DND-41 (cell line): ENCODE data around the gene PUM1.

Source experiments
- ATAC-seq: fragments of 200-7000 bp; cut with Tn5 transposase; 3 replicates; pipeline ENCODE4 v1.9.1; 2021; ENCODE audit warnings: low read depth; ENCODE audit not compliant: insufficient read depth
- DNase-seq: peaks from one replicate; pipeline ENCODE4 v3.0.0-alpha.2; 2020
- H2AFZ ChIP-seq: 2 replicates; pipeline ENCODE4 v1.6.0; 2012; ENCODE audit warnings: low read depth, low read length
- H3K27ac ChIP-seq: 2 replicates; pipeline ENCODE4 v1.5.1; 2012; ENCODE audit warnings: low read length, inconsistent platforms
- H3K27me3 ChIP-seq: fragments of 200-600 bp; sonication (generic); 2 replicates; pipeline ENCODE4 v1.6.0; 2012; ENCODE audit warnings: low read length, mild to moderate bottlenecking, inconsistent platforms; ENCODE audit not compliant: insufficient read depth, poor library complexity
- H3K36me3 ChIP-seq: 2 replicates; pipeline ENCODE4 v1.5.1; 2012; ENCODE audit warnings: low read length, inconsistent platforms; ENCODE audit not compliant: insufficient read depth
- H3K4me1 ChIP-seq: 2 replicates; pipeline ENCODE4 v1.5.1; 2012; ENCODE audit warnings: mild to moderate bottlenecking, low read length; ENCODE audit not compliant: insufficient read depth
- H3K4me2 ChIP-seq: 2 replicates; pipeline ENCODE4 v1.6.0; 2012; ENCODE audit warnings: mild to moderate bottlenecking, moderate library complexity, low read length, inconsistent platforms; ENCODE audit not compliant: insufficient read depth
- H3K4me3 ChIP-seq, 2 experiments: fragments of 200-600 bp in 1 of 2; shearing (Covaris generic) in 1 of 2; 2 replicates each; pipeline ENCODE4 v1.5.1; 2012 to 2016; ENCODE audit warnings: inconsistent platforms in 2 of 2, low read length in 2 of 2, mild to moderate bottlenecking in 2 of 2, low read depth in 1 of 2, moderate library complexity in 1 of 2
- H3K79me2 ChIP-seq: 2 replicates; pipeline ENCODE4 v1.6.0; 2012; ENCODE audit warnings: low read length, inconsistent platforms; ENCODE audit not compliant: insufficient read depth
- H3K9ac ChIP-seq: 2 replicates; pipeline ENCODE4 v1.6.0; 2012; ENCODE audit warnings: low read depth, mild to moderate bottlenecking, inconsistent platforms, low read length, moderate library complexity
- H3K9me3 ChIP-seq: 2 replicates; pipeline ENCODE4 v1.5.1; 2012; ENCODE audit warnings: low read length, moderate library complexity, mild to moderate bottlenecking, inconsistent platforms; ENCODE audit not compliant: insufficient read depth, severe bottlenecking
- H4K20me1 ChIP-seq: 2 replicates; pipeline ENCODE4 v1.6.0; 2012; ENCODE audit warnings: low read length; ENCODE audit not compliant: insufficient read depth
- EZH2 ChIP-seq: IDR thresholded peaks from 3 replicates; pipeline ENCODE4 v1.6.1; 2012; ENCODE audit warnings: borderline replicate concordance, low read depth, mild to moderate bottlenecking, moderate library complexity, low read length, inconsistent platforms; ENCODE audit not compliant: severe bottlenecking
- TF ChIP-seq, protein P1 (sequence below): IDR thresholded peaks from 2 replicates; pipeline ENCODE4 v1.5.1; 2012; ENCODE audit warnings: borderline replicate concordance, low read length, moderate library complexity, mild to moderate bottlenecking; ENCODE audit not compliant: poor library complexity, severe bottlenecking; ENCODE audit errors: extremely low read depth

Gene PUM1

DNA sequence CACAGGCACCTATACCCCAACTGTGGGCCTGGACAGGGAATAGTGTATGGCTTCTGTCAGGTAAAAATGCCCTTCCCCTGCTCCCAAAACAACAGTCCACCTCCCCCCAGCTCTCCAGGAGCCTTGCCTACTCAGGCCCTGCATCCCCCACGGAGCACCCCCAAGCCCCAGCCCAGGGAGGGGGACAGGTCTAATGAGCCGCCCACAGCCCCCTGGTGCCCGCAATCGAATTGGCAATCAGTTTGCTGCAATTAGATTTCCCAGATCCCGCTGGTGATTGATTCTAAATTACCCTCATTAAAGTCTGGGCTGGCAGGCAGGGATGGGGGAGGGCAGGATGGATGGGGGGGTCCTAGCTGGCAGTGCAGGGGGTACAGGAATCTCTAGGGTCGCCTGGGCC lies 165.0 kb downstream of the PUM1 start:
- TF ChIP-seq EZH2, result no peak
- TF ChIP-seq, protein P1, sequence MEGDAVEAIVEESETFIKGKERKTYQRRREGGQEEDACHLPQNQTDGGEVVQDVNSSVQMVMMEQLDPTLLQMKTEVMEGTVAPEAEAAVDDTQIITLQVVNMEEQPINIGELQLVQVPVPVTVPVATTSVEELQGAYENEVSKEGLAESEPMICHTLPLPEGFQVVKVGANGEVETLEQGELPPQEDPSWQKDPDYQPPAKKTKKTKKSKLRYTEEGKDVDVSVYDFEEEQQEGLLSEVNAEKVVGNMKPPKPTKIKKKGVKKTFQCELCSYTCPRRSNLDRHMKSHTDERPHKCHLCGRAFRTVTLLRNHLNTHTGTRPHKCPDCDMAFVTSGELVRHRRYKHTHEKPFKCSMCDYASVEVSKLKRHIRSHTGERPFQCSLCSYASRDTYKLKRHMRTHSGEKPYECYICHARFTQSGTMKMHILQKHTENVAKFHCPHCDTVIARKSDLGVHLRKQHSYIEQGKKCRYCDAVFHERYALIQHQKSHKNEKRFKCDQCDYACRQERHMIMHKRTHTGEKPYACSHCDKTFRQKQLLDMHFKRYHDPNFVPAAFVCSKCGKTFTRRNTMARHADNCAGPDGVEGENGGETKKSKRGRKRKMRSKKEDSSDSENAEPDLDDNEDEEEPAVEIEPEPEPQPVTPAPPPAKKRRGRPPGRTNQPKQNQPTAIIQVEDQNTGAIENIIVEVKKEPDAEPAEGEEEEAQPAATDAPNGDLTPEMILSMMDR, result no peak
- no peaks in the 10 kb centered on the region for H3K36me3 ChIP-seq
- peaks cover 9% of the 10 kb centered on the region for H3K27me3 ChIP-seq
- H3K9ac ChIP-seq, result no peak overlapping the region
- no peak for DNase-seq
- H2AFZ ChIP-seq, result no peak overlapping the region
- no peak overlapping the region for H3K4me2 ChIP-seq
- no peaks in the 10 kb centered on the region for H3K9me3 ChIP-seq
- ATAC-seq, result no peak
- H3K79me2 ChIP-seq, result no peaks in the 10 kb centered on the region
- H3K27ac ChIP-seq, result no peak overlapping the region
- H3K4me1 ChIP-seq, result no peaks in the 10 kb centered on the region
- H3K4me3 ChIP-seq, result no peak overlapping the region
- H4K20me1 ChIP-seq, result peaks cover 5% of the 10 kb centered on the region; the same call in 1 of the 2 replicates

DNA sequence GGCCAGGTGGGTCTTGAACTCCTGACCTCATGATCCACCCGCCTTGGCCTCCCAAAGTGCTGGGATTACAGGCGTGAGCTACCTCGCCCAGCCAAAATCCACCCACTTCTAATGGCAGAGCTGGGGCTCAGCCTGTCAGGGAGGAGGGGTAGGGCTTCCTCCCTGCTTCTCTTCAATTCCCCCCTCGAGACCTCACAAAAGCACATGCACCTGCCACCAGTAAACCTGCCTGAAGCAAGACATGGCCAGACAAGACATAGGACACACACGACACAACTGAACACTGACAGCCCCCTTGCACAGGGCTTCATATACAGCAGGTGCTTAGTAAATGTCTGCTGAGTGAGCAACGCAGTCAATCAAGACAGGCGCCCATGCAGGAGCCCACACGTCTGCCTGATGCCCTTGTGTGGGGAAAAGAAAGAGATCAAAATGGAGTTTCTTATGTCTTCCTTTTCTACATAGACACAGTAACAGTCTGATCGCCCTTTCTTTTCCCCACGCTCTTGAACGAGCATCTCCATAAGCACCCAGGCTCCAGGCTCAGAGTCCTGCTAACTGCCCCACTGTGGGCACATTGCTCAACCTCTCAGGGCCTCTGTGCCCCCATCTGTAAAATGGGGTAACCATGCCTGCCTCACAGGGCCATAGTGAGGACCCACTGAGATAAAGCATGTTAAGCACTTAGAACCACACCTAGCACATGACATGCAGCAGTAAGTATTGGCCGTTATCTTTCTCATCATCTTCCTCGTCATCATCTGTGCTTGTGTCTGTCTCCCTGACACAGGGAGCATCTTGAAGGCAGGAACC lies 165.7 kb downstream of the PUM1 start:
- no peaks in the 10 kb centered on the region for H3K79me2 ChIP-seq
- H3K9me3 ChIP-seq, result no peaks in the 10 kb centered on the region
- no peak overlapping the region for H2AFZ ChIP-seq
- peaks cover 8% of the 10 kb centered on the region for H3K27me3 ChIP-seq
- H3K36me3 ChIP-seq, result no peaks in the 10 kb centered on the region
- ATAC-seq (no peak), DNase-seq (no peak)
- no peak overlapping the region for H3K4me3 ChIP-seq
- TF ChIP-seq, protein P1, result no peak
- TF ChIP-seq EZH2, result no peak
- H3K4me2 ChIP-seq, result no peak overlapping the region
- H4K20me1 ChIP-seq, result peaks cover 5% of the 10 kb centered on the region; the same call in 1 of the 2 replicates
- H3K27ac ChIP-seq, result no peak overlapping the region
- H3K4me1 ChIP-seq, result no peaks in the 10 kb centered on the region
- H3K9ac ChIP-seq, result no peak overlapping the region

DNA sequence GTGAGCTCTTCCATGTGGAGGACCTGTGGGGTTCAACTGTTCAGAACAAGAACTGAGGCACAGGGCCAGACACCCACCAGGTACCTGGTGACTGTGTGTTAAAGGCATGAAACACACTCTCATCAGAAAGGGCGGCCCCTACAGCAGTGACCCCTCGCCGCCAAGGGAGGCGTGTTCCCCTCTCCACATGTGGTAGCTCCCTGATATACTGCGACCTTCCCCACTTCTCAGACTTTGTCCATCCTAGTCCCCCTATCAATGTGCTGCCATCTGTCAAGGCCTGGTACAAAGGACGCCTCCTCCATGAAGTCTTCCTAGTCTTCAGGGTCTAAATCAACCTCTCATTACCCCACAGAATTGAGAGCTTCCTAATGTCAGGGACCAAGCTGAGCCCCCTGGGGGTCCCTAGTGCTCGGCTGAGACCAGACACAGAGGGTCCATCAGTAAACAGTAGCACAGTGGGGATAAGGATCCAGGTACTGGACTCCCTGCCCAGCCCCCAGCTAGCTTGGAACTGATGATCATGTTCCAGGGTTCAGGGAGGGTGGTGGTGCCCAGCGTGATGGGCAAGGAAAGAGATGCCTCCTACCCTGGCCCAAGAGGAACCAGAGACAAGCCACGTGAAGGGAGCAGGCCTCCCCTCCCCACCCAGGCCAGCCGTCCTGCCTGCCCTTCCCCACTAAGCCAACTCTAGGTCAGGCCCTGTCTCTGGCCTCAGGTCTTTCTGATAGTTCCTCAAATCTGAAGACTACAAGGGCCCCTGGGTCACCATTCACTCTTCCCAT lies 167.3 kb downstream of the PUM1 start:
- TF ChIP-seq, protein P1, result no peak
- no peak for TF ChIP-seq EZH2
- Histone ChIP-seq H3K4me1 (no peaks in the 10 kb centered on the region), H3K79me2 (no peaks in the 10 kb centered on the region), H3K9me3 (no peaks in the 10 kb centered on the region), H3K27ac (no peak overlapping the region), H3K4me2 (no peak overlapping the region), H3K9ac (no peak overlapping the region), H2AFZ (no peak overlapping the region), H3K36me3 (no peaks in the 10 kb centered on the region), H4K20me1 (peaks cover 8% of the 10 kb centered on the region; the same call in 1 of the 2 replicates), H3K27me3 (peaks cover 10% of the 10 kb centered on the region), H3K4me3 (no peak overlapping the region)
- DNase-seq (no peak), ATAC-seq (no peak)
